Vagina (tissue), 2 donors: ENCODE data around the gene ATP11A. TPM values are rescaled to one million over a fixed set of nuclear protein-coding genes. Genes with fewer than 3 reads are reported as not detected.

Experiments
- DNase-seq, 2 donors: peaks; one replicate each; pipeline ENCODE4 v3.0.0-alpha.2; 2017; ENCODE audit errors: extremely low spot score in 2 of 2
- H3K27ac ChIP-seq: fragments of 200-600 bp; sonication (generic); one replicate; pipeline ENCODE4 v1.5.1; 2019
- H3K27me3 ChIP-seq: fragments of 200-600 bp; sonication (generic); one replicate; pipeline ENCODE4 v1.5.1; 2019
- H3K36me3 ChIP-seq, 2 donors: fragments of 200-600 bp; sonication (generic); one replicate each; pipeline ENCODE4 v1.5.1; 2017 to 2019
- H3K4me1 ChIP-seq: fragments of 200-600 bp; sonication (generic); one replicate; pipeline ENCODE4 v1.5.1; 2019
- H3K4me3 ChIP-seq, 2 donors: fragments of 200-600 bp; sonication (generic); 1 replicate in 1 of 2; 2 replicates in 1 of 2; pipeline ENCODE4 v1.5.1; 2016 to 2019
- H3K9me3 ChIP-seq: fragments of 200-600 bp; sonication (generic); one replicate; pipeline ENCODE4 v1.5.1; 2019
- CTCF ChIP-seq, 3 experiments: fragments of 450-650 bp in 2 of 3; fragments of 200-600 bp in 1 of 3; sonication (generic) in 1 of 3; IDR thresholded peaks; one replicate each; pipeline ENCODE4 v1.5.1; 2017 to 2019; ENCODE audit warnings: antibody characterized with exemption in 3 of 3, mild to moderate bottlenecking in 2 of 3, moderate library complexity in 2 of 3
- POLR2A ChIP-seq, 2 donors: fragments of 450-650 bp; IDR thresholded peaks; one replicate each; pipeline ENCODE4 v1.6.1; 2017; ENCODE audit warnings: antibody characterized with exemption in 2 of 2, mild to moderate bottlenecking in 2 of 2, moderate library complexity in 2 of 2
- POLR2AphosphoS5 ChIP-seq, 2 donors: sonication (generic); formaldehyde crosslinking; IDR thresholded peaks; one replicate each; pipeline ENCODE4 v1.9.0; 2017; ENCODE audit warnings: antibody characterized with exemption in 2 of 2, mild to moderate bottlenecking in 2 of 2, low read depth in 1 of 2; ENCODE audit not compliant: insufficient read depth in 1 of 2
- intact Hi-C: fragments of 100-400 bp; cut with DNase I; formaldehyde crosslinking; loops from one replicate; pipeline ENCODE4 v1.15.1; 2023
- total RNA-seq: library from RNA; depleted of rRNA; stranded (reverse); fragments of >200 nt; gene quantifications from one replicate; pipeline ENCODE4 v1.2.3, GENCODE V29; 2016

Gene ATP11A
- 33.4 TPM for total RNA-seq

- no peaks in the 10 kb centered on the region for H3K36me3 ChIP-seq
- TF ChIP-seq POLR2A (IDR thresholded peaks at IDR 0.05): peak; percentile 85 to 97
- peak in 1 of 2 donors; percentile 78 for TF ChIP-seq POLR2AphosphoS5 (IDR thresholded peaks at IDR 0.05; ENCODE audit: insufficient read depth in 1 of 2, low read depth in 1 of 2)
- TF ChIP-seq CTCF (IDR thresholded peaks at IDR 0.05): no peak
- peak within 1 kb of the TSS; percentile 82 to 90 for H3K4me3 ChIP-seq
- no peaks in the 10 kb centered on the region for H3K9me3 ChIP-seq
- peak within 1 kb of the TSS; percentile 96 for H3K27ac ChIP-seq
- DNase-seq: no peak
- peaks cover 44% of the 10 kb centered on the region for H3K4me1 ChIP-seq
- intact Hi-C loops: no loop called here
- no peaks in the 10 kb centered on the region for H3K27me3 ChIP-seq
Observed at GRCh38 chr13:112689303-112690245, at the start of gene ATP11A. TSS of gene ATP11A (plus strand) at chr13:112690038. CDS start at chr13:112690417, 379 bp downstream.

- H3K27ac ChIP-seq: no peak overlapping the region
- intact Hi-C loops: loop anchor here (5.0 kb wide), 1 partner anchor 231 kb away; no protein-coding TSS in a partner anchor
- DNase-seq: no peak
- H3K27me3 ChIP-seq: no peaks in the 10 kb centered on the region
- H3K4me1 ChIP-seq: no peaks in the 10 kb centered on the region
- H3K9me3 ChIP-seq: no peaks in the 10 kb centered on the region
- H3K4me3 ChIP-seq: no peak overlapping the region
- no peaks in the 10 kb centered on the region for H3K36me3 ChIP-seq
- TF ChIP-seq POLR2A (IDR thresholded peaks at IDR 0.05) (no peak), POLR2AphosphoS5 (IDR thresholded peaks at IDR 0.05; ENCODE audit: insufficient read depth in 1 of 2, low read depth in 1 of 2) (no peak), CTCF (IDR thresholded peaks at IDR 0.05) (no peak)
Observed at GRCh38 chr13:112641456-112642089, 48.3 kb upstream of the ATP11A start.

- H3K9me3 ChIP-seq: no peaks in the 10 kb centered on the region
- no peak overlapping the region for H3K27ac ChIP-seq
- no peaks in the 10 kb centered on the region for H3K4me1 ChIP-seq
- no peak for DNase-seq
- H3K27me3 ChIP-seq: no peaks in the 10 kb centered on the region
- H3K4me3 ChIP-seq: no peak overlapping the region
- intact Hi-C loops: loop anchor here (5.0 kb wide), 1 partner anchor 230 kb away; no protein-coding TSS in a partner anchor
- no peaks in the 10 kb centered on the region for H3K36me3 ChIP-seq
- no peak for TF ChIP-seq POLR2A (IDR thresholded peaks at IDR 0.05)
- TF ChIP-seq CTCF (IDR thresholded peaks at IDR 0.05): no peak
- no peak for TF ChIP-seq POLR2AphosphoS5 (IDR thresholded peaks at IDR 0.05; ENCODE audit: insufficient read depth in 1 of 2, low read depth in 1 of 2)
Observed at GRCh38 chr13:112642090-112642460, 47.8 kb upstream of the ATP11A start.

GRCh38 chr13:112643759-112644459 is 45.9 kb upstream of the ATP11A start:
- Histone ChIP-seq H3K4me1 (no peaks in the 10 kb centered on the region), H3K27me3 (no peaks in the 10 kb centered on the region), H3K9me3 (no peaks in the 10 kb centered on the region), H3K4me3 (no peak overlapping the region), H3K27ac (no peak overlapping the region), H3K36me3 (no peaks in the 10 kb centered on the region)
- TF ChIP-seq CTCF (IDR thresholded peaks at IDR 0.05) (no peak), POLR2A (IDR thresholded peaks at IDR 0.05) (no peak), POLR2AphosphoS5 (IDR thresholded peaks at IDR 0.05; ENCODE audit: insufficient read depth in 1 of 2, low read depth in 1 of 2) (no peak)
- DNase-seq: no peak
- intact Hi-C loops: loop anchor here (5.0 kb wide), 1 partner anchor 228 kb away; no protein-coding TSS in a partner anchor
